Ovary (tissue), 9 donors: Measurements from ENCODE around the gene C5orf15. TPM values are rescaled to one million over a fixed set of nuclear protein-coding genes. Genes with fewer than 3 reads are reported as not detected.
"Not testable (repeated sequence)": the region's sequence is repeated elsewhere in the genome, so short reads cannot be mapped to it uniquely, and the experiment has no call there.

Experiments used
- DNase-seq, 5 donors: peaks; one replicate each; pipeline ENCODE4 v3.0.0-alpha.2; 2019 to 2020
- H3K27ac ChIP-seq, 2 donors: fragments of 200-600 bp; one replicate each; pipeline versions ENCODE4 v1.5.1 to v1.8.0; 2019 to 2022
- H3K27me3 ChIP-seq: fragments of 200-600 bp; one replicate; pipeline ENCODE4 v1.8.0; 2022
- H3K36me3 ChIP-seq: fragments of 200-600 bp; sonication (generic); one replicate; pipeline ENCODE4 v1.5.1; 2019
- H3K4me1 ChIP-seq: one replicate; pipeline ENCODE4 v1.8.1; 2013; ENCODE audit warnings: mild to moderate bottlenecking, moderate library complexity; ENCODE audit not compliant: insufficient read depth
- H3K4me3 ChIP-seq: fragments of 200-600 bp; sonication (generic); one replicate; pipeline ENCODE4 v1.5.1; 2017
- H3K9me3 ChIP-seq, 2 donors: fragments of 200-600 bp in 1 of 2; sonication (generic) in 1 of 2; one replicate each; pipeline versions ENCODE4 v1.5.1 to v1.8.1; 2013 to 2019; ENCODE audit warnings: mild to moderate bottlenecking in 1 of 2, moderate library complexity in 1 of 2
- EP300 ChIP-seq: sonication (generic); formaldehyde crosslinking; IDR thresholded peaks from one replicate; pipeline ENCODE4 v1.6.1; 2017; ENCODE audit warnings: antibody characterized with exemption
- POLR2A ChIP-seq: fragments of 450-650 bp; IDR thresholded peaks from one replicate; pipeline ENCODE4 v1.6.1; 2017; ENCODE audit warnings: antibody characterized with exemption, mild to moderate bottlenecking, moderate library complexity
- WGBS, 3 donors: extraction: QIAGEN DNeasy Blood & Tissue Kit in 1 of 3; methylation state at CpG; one replicate each; pipeline versions ENCODE4 v1.1.5 to v1.1.7; 2013 to 2017; 5-methylcytosine and 5-hydroxymethylcytosine counted together
- intact Hi-C, 4 donors: fragments of 100-400 bp; cut with DNase I; formaldehyde crosslinking; loops; one replicate each; pipeline versions ENCODE4 v1.11.0 to v1.15.1; 2022 to 2023
- polyA plus RNA-seq, 2 donors: library from polyadenylated mRNA; stranded (reverse); fragments of 200-250 nt in 1 of 2; fragments of 350-450 nt in 1 of 2; fragmentation: Illumina TruSeq in 1 of 2; extraction: RNeasy Lipid Tissue Mini Kit (QIAGEN cat#74804) in 1 of 2; gene quantifications; one replicate each; pipeline ENCODE4 v1.2.3, GENCODE V29; 2013 to 2014
- total RNA-seq, 7 donors: library from RNA; depleted of rRNA in 2 of 7; stranded (reverse); fragments of >200 nt in 2 of 7; fragmentation: NEBNext Ultra II Directional in 3 of 7; extraction: Animal tissue kit (Norgen Biotek cat#: 25700) in 3 of 7; gene quantifications; one replicate each; pipeline versions ENCODE4 v1.1.0 to v1.2.4, GENCODE V29; 2016 to 2023
- TF ChIP-seq, protein P1 (sequence below), 3 donors: fragments of 450-650 bp in 2 of 3; fragments of 200-600 bp in 1 of 3; IDR thresholded peaks; one replicate each; pipeline versions ENCODE4 v1.5.1 to v1.8.0; 2016 to 2022; ENCODE audit warnings: antibody characterized with exemption in 3 of 3, mild to moderate bottlenecking in 1 of 3
- donor health status: DM: no; HTN: no; CAD: no; lungs with moderate emphysema.
- donor health status: DM: no; HTN: no; CAD: no.
- donor health status: Bipolar disorder and iron deficiency.
- donor health status: DM: yes; HTN: yes; CAD: no.
- donor health status: DM: no; HTN: no; CAD: no.
- donor health status: DM: yes; HTN: yes; CAD: no.

The C5orf15 gene
- total and polyA plus RNA-seq, 9 donors, result 26.9 to 102 (median 34.5) TPM

DNA sequence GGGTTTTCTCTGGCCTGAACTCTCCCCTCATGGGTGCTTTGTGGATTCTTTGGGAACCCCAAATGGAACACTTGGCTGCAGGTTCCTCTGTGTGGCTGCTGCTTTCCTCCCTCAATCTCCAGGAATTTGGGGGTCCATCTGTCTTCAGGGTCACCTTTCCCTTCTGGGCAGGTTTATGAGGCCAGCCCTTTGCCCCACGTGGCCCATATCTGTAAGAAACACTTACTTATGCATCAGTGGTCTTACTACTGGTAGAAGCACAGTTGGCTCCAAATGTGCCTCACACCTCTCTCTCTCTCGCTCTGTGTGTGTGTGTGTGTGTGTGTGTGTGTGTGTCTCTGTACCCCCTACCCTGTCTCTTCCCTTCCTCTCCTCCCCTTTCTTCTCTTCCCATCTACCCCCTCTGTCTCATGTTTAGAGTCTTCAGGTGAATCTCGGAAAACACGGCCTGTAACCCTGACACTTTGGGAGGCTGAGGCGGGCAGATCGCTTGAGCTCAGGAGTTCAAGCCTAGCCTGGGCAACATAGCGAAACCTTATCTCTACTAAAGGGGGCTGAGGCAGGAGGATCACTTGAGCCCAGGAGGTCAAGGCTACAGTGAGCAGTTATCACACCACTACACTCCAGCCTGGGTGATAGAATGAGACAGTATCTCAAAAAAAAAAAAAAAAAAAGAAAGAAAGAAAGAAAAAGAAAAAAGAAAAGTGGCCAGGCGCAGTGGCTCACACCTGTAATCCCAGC, 26.8 kb downstream of the C5orf15 start:
- WGBS, 3 donors, result 88 to 93% (median 89%) methylated on average over 8 of the region's 8 CpGs

DNA sequence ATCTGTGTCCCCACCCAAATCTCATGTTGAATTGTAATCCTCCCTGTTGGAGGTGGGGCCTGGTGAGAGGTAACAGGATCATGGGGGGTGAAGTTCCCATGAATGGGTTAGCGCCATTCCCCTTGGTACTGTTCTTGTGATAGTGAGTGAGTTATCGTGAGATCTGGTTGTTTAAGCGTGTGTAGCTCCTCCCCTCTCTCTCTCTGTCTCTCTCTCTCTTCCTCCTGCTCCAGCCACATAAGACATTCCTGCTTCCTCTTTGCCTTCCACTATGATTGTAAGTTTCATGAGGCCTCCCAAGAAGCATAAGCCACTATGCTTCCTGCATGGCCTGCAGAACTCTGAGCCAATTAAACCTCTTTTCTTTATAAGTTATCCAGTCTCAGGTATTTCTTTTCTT, 28.8 kb downstream of the C5orf15 start:
- 97 to 98% (median 97%) methylated on average over 3 of the region's 3 CpGs for WGBS, 3 donors
- H3K4me3 ChIP-seq, result no peak overlapping the region

More for the DNA sequence above, 26.8 kb downstream of the C5orf15 start:
- Histone ChIP-seq H3K9me3 (no peaks in the 10 kb centered on the region), H3K27ac (no peak overlapping the region), H3K36me3 (no peaks in the 10 kb centered on the region), H3K4me3 (no peak overlapping the region), H3K4me1 (no peaks in the 10 kb centered on the region), H3K27me3 (no peaks in the 10 kb centered on the region)
- TF ChIP-seq, protein P1, sequence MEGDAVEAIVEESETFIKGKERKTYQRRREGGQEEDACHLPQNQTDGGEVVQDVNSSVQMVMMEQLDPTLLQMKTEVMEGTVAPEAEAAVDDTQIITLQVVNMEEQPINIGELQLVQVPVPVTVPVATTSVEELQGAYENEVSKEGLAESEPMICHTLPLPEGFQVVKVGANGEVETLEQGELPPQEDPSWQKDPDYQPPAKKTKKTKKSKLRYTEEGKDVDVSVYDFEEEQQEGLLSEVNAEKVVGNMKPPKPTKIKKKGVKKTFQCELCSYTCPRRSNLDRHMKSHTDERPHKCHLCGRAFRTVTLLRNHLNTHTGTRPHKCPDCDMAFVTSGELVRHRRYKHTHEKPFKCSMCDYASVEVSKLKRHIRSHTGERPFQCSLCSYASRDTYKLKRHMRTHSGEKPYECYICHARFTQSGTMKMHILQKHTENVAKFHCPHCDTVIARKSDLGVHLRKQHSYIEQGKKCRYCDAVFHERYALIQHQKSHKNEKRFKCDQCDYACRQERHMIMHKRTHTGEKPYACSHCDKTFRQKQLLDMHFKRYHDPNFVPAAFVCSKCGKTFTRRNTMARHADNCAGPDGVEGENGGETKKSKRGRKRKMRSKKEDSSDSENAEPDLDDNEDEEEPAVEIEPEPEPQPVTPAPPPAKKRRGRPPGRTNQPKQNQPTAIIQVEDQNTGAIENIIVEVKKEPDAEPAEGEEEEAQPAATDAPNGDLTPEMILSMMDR (IDR thresholded peaks at IDR 0.05), result no peak
- no peak for TF ChIP-seq POLR2A
- TF ChIP-seq EP300, result no peak
- intact Hi-C loops, result no loop called here
- DNase-seq, result no peak

DNA sequence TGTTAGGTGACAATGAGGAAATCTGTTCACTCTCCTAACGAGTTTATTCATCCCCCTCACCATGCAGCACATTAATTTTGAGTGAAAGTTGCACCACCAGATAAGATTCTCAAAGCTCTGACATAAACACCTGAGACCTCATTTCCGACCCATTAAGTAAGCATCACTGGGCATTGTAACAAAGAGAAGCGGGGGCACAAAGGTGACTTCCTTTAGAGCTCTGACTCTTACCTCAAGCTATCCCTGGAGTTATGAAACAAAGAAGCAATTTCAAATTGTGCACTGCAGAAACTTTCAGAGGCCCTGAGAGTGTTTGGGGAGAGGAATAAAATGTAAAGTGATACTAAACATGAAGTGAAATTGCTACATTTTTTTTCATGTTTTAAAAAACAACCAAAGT, 29.5 kb downstream of the C5orf15 start:
- intact Hi-C loops, result no loop called here
- H3K4me3 ChIP-seq, result no peak overlapping the region
- no peak for TF ChIP-seq EP300
- TF ChIP-seq, protein P1 (IDR thresholded peaks at IDR 0.05), result no peak
- TF ChIP-seq POLR2A, result no peak
- H3K9me3 ChIP-seq, result no peaks in the 10 kb centered on the region
- DNase-seq, result no peak
- no peak overlapping the region for H3K27ac ChIP-seq
- no peaks in the 10 kb centered on the region for H3K36me3 ChIP-seq
- H3K27me3 ChIP-seq, result no peaks in the 10 kb centered on the region
- WGBS, 3 donors, result 70 to 84% (median 74%) methylated on average over 3 of the region's 3 CpGs
- no peaks in the 10 kb centered on the region for H3K4me1 ChIP-seq

More for the DNA sequence above, 28.8 kb downstream of the C5orf15 start:
- H3K9me3 ChIP-seq, result no peaks in the 10 kb centered on the region
- no peaks in the 10 kb centered on the region for H3K4me1 ChIP-seq
- intact Hi-C loops, result no loop called here
- H3K27me3 ChIP-seq, result no peaks in the 10 kb centered on the region
- H3K36me3 ChIP-seq, result no peaks in the 10 kb centered on the region
- no peak for DNase-seq
- H3K27ac ChIP-seq, result no peak overlapping the region
- TF ChIP-seq, protein P1 (IDR thresholded peaks at IDR 0.05), result no peak
- TF ChIP-seq POLR2A (no peak), EP300 (no peak)

DNA sequence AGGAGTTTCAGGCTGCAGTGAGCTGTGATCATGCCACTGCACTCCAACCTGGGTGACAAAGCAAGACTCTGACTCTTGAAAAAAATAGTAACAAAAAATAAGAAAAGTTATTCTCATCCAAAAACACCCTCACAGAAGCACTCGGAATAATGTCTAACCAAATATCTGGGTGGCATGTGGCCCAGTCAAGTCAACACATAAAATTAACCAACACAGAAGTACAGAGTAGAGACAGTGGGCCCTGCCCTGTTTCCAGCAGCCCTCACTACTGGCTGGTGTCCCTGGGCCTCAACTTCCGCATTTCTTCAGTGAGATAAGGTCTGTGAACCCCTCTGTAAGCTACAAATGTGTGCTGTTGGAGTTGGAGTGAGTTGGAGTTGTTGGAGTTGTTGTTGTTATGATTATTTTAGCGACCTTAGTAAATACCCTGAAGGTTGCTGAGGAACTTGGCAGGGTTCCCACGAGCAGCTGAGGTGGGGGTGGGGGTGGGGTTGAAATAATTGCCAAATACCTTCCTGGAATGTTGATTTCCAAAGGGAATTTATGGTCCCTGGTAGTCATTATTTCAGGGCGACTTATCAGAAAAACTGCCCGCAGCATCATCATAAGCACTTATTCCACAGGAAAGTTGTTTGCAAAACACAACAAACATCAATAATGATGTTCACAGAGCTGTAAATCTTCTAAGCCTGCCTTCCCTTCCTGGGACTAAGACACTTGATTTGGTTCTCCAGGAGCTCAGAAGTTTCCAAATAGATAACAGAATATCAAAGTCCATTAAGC, 30.2 kb downstream of the C5orf15 start:
- intact Hi-C loops, result no loop called here
- 26 to 39% (median 33%) methylated on average over 6 of the region's 6 CpGs for WGBS, 3 donors
- Histone ChIP-seq H3K27ac (no peak overlapping the region), H3K36me3 (no peaks in the 10 kb centered on the region), H3K4me3 (no peak overlapping the region), H3K27me3 (no peaks in the 10 kb centered on the region), H3K4me1 (no peaks in the 10 kb centered on the region), H3K9me3 (no peaks in the 10 kb centered on the region)
- no peak for DNase-seq
- no peak for TF ChIP-seq EP300
- TF ChIP-seq POLR2A, result no peak
- TF ChIP-seq, protein P1 (IDR thresholded peaks at IDR 0.05), result no peak

DNA sequence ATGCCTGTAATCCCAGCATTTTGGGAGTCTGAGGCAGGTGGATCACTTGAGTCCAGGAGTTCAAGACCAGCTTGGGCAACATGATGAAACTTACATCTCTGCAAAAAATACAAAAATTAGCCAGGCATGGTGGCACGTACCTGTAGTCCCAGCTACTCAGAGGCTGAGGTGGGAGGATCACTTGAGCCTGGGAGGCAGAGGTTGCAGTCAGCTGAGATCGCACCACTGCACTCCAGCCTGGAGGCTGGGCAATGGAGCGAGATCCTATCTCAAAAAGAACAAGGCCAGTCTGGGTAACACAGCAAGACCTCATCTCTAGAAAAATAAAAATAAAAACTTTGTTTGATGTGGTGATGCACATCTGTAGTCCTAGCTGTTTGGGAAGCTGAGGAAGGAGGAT, 30.8 kb downstream of the C5orf15 start:
- intact Hi-C loops, H3K9me3 ChIP-seq, H3K27ac ChIP-seq, H3K27me3 ChIP-seq, H3K4me1 ChIP-seq, H3K36me3 ChIP-seq, H3K4me3 ChIP-seq, DNase-seq: not testable (repeated sequence)
- 94 to 97% (median 94%) methylated on average over 3 of the region's 3 CpGs for WGBS, 3 donors
